ENCODE measurements around the gene THOP1.

Gene THOP1

GRCh38 chr19:2762783-2763496 is 22.4 kb upstream of the THOP1 start:
- no peak for DNase-seq

DNA sequence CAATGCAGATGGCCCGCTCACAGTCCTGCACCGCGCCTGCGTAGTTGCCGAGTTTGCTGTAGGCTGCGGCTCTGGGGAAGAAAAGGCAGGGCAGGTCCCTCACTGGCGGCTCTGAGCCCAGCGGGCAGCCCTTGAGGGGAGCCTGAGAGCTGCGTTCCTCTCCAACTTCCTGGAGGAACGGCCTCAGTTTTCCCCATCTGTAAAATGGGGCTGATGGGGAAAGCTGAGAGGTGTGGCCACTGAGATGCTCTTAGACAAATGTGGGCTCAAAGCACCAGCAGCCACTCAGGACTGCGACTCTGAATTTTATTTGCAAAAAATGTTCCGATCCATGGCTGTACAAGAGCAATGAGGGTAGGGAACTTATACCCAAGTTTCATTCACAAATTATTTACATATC is 21.6 kb upstream of the THOP1 start:
- DNase-seq = no peak

DNA sequence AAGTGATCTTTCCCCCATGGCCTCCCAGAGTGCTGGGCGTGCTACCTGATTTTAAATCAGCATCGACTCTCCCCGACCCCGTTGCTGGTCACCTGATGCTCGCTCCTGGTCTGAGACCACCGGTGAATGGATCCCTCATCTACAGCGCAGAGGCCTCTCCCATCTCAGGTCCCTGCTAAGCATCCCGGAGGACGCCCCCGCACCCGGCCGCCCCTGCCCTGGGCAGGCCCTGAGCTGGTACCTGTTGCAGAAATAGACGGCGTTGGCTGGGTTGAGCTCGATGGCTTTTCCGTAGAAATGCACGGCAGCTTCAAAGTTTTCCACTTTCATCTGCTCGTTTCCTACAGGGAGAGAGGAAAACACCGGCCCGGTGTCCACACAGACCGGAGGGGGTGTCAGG is 20.4 kb upstream of the THOP1 start:
- DNase-seq = no peak

DNA sequence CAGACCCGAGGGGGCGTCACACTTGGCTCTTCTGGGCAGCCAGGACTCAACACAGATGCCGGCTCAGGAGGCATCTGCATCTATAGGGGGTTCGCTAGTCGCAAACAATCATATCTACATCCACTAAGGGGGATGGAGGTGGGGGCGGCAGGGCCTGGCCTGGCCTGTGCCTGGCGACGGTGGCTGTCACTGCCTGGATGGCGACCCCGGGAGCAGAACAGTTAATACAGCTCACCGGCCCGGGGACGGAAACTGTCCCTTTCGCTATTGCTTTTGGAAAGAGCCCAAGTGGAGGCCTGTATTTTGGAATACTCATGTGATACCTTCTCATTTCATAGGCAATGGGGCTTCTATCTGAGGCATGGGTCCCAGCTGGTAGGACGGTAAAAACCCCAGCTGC is 19.9 kb upstream of the THOP1 start:
- DNase-seq = no peak

- no peak for DNase-seq
These were observed 18.5 kb upstream of the THOP1 start for GRCh38 chr19:2766594-2767372.

DNA sequence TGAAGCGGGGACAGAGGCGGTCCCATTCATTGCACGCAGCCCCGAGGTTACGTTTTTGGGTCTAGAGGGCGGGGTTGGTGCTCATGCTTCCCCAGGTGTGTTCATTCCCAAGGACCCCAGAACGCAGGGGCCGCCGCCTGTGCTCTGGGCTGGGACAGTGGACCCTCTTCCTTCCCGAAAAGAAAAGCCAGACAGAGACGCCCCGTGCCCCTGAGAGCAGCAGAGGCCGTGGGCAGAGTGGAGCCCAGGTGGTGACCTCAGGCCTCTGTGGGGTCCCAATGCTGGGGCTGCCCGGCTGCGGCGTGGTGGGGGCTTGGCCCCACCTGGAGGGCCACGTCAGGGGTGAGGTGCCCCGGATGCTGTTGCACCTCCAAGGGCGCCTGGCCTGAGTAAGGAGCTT is 17.6 kb upstream of the THOP1 start:
- no peak for DNase-seq

GRCh38 chr19:2768365-2769132 is 16.8 kb upstream of the THOP1 start:
- no peak for DNase-seq

DNA sequence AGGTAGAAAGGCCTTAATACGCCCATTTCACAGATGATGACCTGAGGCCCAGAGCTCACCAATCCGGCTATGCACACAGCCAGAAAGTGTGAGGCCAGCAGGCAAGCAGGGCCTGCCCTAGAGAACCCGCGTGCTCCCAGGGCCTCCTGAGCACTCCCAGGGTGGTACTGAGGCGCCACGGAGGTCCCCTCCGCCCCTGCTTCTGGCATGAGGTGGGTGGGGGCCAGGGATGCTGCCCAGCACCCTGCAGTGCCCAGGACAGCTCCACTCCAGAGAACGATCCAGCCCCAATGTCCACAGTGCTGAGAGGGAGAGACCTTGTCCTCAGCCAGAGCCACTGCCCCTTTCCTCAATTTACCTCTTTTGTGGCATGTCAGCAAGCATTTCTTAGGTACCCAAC is 16.1 kb upstream of the THOP1 start:
- DNase-seq = no peak

GRCh38 chr19:2770055-2771013 is 15.0 kb upstream of the THOP1 start:
- no peak for DNase-seq

DNA sequence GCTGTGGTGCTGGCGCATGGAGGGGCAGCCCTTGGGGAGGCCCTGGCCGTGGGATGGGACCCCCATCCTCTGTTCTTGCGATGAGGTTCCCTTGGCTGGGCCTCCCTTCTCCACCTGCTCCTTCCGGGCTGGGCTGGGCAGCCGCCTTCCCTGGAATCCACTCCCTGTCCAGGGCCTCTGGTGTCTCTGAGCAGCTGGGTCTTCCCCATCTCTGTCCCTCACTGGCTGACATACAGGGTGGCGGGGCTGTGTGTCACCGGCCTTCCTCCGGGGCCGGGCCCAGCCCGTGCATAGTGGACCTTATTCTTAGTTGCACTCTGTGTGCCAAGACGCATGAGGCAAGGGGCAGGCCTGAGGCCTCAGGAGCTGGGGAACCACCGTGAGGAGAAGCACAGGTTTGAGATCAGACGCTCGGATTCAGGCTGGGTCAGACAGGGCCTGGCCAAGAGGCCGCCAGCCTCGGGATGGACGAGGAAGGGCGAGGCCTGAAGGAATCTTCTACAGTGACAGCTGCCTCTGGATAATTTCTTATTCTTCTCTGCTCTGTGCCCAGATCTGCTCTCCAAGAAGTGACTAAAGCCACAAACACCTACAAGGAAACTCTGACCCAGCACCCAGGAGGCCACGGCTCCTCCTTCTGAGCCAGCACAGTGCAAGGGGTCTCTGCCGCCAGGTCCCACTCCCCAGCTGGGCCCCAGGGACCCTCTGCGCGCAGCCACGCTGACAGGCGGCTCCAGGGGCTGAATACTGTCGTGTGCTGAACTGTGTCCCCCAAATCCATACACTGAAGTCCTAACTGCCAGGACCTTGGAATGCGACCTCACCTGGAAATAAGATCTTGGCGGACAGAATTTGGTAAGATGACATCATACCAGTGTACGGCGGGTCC is 13.3 kb upstream of the THOP1 start:
- no peak for DNase-seq

DNA sequence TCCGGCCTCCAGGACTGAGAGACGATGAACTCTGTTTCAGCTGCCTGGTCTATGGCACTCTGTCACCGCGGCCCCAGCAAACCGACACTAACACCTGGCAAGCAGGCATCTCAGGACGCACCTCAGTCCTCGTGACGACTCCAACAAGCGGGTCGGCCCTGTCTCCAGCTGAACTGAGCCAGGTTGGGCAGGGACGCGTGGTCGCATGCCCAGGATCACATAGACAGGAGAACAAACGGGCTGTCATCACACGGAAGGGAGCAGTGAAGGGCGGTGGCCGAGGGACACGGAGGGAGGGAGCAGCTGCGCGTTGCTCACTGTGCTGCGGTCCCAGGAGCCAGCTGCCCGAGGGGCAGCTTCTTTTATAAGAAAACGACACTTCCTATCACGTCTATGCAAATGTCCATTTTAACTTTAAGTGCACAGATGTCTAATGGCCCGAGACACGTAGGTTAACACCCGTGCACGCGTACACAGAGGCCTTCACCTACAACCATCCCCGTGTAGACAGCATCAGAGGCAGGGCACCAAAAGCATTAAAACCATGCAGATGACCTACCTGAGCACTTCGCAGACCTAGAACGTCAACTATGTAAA is 11.1 kb upstream of the THOP1 start:
- no peak for DNase-seq

DNA sequence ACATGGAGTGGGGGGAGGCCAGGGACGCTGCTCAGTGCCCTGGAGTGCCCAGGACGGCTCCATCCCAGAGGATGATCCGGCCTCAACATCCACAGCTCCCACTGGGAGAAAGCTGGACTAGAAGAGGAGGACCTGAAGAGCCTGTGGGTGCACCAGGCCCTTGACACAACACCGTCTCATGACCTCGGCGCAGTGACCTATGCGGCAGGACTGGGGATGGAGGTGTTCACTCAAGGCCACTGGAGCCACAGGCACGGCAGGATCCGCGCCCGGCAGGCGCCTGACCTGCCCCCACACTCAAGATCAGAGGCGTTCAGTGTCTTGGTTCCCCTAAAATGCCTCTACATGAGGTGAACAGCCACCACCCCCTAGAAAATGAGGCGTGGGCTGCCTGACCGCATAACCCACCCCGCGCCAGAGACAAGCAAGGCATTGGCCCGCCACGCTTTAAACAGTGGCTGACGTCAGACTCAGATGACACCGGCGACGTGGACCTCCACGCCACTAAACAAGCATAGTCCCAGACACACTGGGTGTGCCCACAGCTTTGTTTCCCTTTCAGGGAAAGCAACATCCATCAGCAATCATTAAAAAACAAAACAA is 10.2 kb upstream of the THOP1 start:
- DNase-seq = no peak

GRCh38 chr19:2775556-2776430 is 9.5 kb upstream of the THOP1 start:
- DNase-seq = no peak

- no peak for DNase-seq
These were observed 7.2 kb upstream of the THOP1 start for GRCh38 chr19:2777952-2778683.

DNA sequence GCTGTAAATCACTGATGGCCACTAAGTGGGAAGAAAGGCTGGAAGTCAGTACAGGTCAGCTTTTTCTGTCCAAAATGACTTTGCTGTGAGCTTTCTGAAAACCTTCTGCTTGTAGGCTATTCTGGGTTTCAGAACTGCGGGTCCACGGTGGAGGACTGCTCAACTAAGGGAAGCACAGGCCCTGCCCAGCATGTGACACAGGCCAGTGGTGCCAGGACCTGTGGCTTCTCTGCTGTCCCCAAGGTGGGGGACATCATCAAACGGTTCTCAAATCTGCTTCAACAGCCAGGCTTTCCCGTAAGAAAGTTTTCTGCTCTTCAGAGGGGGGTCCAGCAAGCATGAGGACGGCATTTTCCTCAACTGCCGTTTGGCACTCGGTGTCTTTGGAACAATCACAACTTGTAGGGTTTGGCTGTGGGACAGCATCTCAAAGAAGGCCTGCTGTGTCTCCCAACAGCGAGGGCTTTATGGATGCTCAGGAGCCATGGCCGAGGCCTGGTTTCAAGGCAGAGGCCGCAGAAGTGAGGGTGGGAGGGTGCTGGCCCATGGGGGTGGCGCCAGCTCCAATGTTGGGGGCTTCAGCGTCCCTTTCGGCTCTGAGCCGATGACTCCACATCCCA is 6.1 kb upstream of the THOP1 start:
- DNase-seq = no peak

DNA sequence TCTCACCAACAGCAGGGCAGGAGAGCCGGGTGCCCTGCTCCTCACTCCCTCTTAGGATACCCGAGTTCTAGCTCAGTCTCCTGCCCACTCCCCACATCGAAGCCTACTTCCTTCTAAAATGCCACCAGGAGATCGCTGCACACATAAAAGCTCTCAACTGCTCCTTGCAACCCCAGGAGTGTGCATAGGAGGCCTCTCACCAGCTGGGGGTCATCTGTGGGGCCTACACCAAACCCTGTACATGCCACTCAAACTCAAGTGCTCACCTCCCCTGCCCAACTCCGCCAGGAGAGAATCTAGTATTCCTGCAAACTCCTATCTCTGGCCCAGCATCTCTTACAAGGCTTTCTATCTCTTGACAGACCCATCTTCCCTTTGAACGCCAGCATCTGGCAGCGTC is 5.0 kb upstream of the THOP1 start:
- DNase-seq = no peak

- DNase-seq = no peak
These were observed 2.9 kb upstream of the THOP1 start for GRCh38 chr19:2782329-2782935.

Data from SHP77 treated with DMSO at 0.1 percent for 48 hours (cell line).